ENCODE results near the gene LPO. TPM values are rescaled to one million over a fixed set of nuclear protein-coding genes. Genes with fewer than 3 reads are reported as not detected.

Gene LPO
- total and polyA plus RNA-seq, 9 of the 15 experiments (the other 6 are each of a cell fraction or from before 2014, with no cell fraction given): 0.07 to 0.11 TPM; not detected in 7

GRCh38 chr17:58242171-58242784 is 3.9 kb downstream of the LPO start (continued):
- TF ChIP-seq REST (IDR thresholded peaks at IDR 0.05; ENCODE audit: borderline replicate concordance) (no peak), REST (CRISPR knock-in tag; IDR thresholded peaks at IDR 0.05; ENCODE audit: low read depth) (no peak), KLF16 (IDR thresholded peaks at IDR 0.05) (no peak), HEY1 (CRISPR knock-in tag; IDR thresholded peaks at IDR 0.05; ENCODE audit: borderline replicate concordance) (no peak)

All from K562 (cell line).